Kidney epithelial cell (primary cell): ENCODE data around the gene PRCP. TPM values are rescaled to one million over a fixed set of nuclear protein-coding genes. Genes with fewer than 3 reads are reported as not detected.

ENCODE experiments used
- DNase-seq: peaks from one replicate; pipeline ENCODE4 v3.0.0-alpha.2; 2010; ENCODE audit warnings: low read depth
- H3K27me3 ChIP-seq: 2 replicates; pipeline ENCODE4 v1.6.0; 2011; ENCODE audit warnings: low read length; ENCODE audit not compliant: control insufficient read depth, insufficient read depth
- H3K36me3 ChIP-seq: 2 replicates; pipeline ENCODE4 v1.5.1; 2011; ENCODE audit warnings: low read length; ENCODE audit not compliant: control insufficient read depth, insufficient read depth
- H3K4me3 ChIP-seq: 2 replicates; pipeline ENCODE4 v1.5.1; 2011; ENCODE audit warnings: low read depth, mild to moderate bottlenecking, control low read depth, low read length
- CTCF ChIP-seq: IDR thresholded peaks from 2 replicates; pipeline ENCODE4 v1.5.1; 2011; ENCODE audit warnings: mild to moderate bottlenecking, moderate library complexity, low read length, control low read depth, inconsistent platforms; ENCODE audit not compliant: insufficient read depth, poor library complexity, severe bottlenecking
- total RNA-seq: library from RNA; depleted of rRNA; stranded (reverse); fragments of >200 nt; gene quantifications from 2 replicates; pipeline ENCODE4 v1.2.3, GENCODE V29; 2015

The PRCP gene
- total RNA-seq, 1 donor from 2014 or later = 23.7 TPM

GRCh38 chr11:82826526-82826925, 73.7 kb downstream of the PRCP start:
- no peak for TF ChIP-seq CTCF

GRCh38 chr11:82823647-82824619, 76.3 kb downstream of the PRCP start:
- no peak for TF ChIP-seq CTCF

More at GRCh38 chr11:82826526-82826925, 73.7 kb downstream of the PRCP start:
- Histone ChIP-seq H3K36me3 (no peaks in the 10 kb centered on the region), H3K27me3 (no peaks in the 10 kb centered on the region), H3K4me3 (no peak overlapping the region)
- no peak for DNase-seq

GRCh38 chr11:82818409-82819043, 81.7 kb downstream of the PRCP start:
- no peaks in the 10 kb centered on the region for H3K27me3 ChIP-seq
- DNase-seq = no peak
- no peak for TF ChIP-seq CTCF
- no peak overlapping the region for H3K4me3 ChIP-seq
- no peaks in the 10 kb centered on the region for H3K36me3 ChIP-seq

More at GRCh38 chr11:82823647-82824619, 76.3 kb downstream of the PRCP start:
- H3K36me3 ChIP-seq = no peaks in the 10 kb centered on the region
- H3K4me3 ChIP-seq = no peak overlapping the region
- DNase-seq = no peak
- H3K27me3 ChIP-seq = no peaks in the 10 kb centered on the region

GRCh38 chr11:82815406-82815805, 84.8 kb downstream of the PRCP start:
- TF ChIP-seq CTCF = no peak
- Histone ChIP-seq H3K27me3 (no peaks in the 10 kb centered on the region), H3K4me3 (no peak overlapping the region), H3K36me3 (no peaks in the 10 kb centered on the region)
- no peak for DNase-seq

GRCh38 chr11:82814379-82814778, 85.9 kb downstream of the PRCP start:
- Histone ChIP-seq H3K4me3 (no peak overlapping the region), H3K27me3 (no peaks in the 10 kb centered on the region), H3K36me3 (no peaks in the 10 kb centered on the region)
- no peak for TF ChIP-seq CTCF
- DNase-seq = no peak
